Activated naive CD4-positive, alpha-beta T cell treated with anti-CD3 and anti-CD28 coated beads, Interleukin-2, amount 10 ng/mL, durations not matched to agents 5 hours and 36 hours (primary cell): ENCODE results near the gene ACOX1. TPM values are rescaled to one million over a fixed set of nuclear protein-coding genes. Genes with fewer than 3 reads are reported as not detected.

Experiments
- total RNA-seq, 2 experiments: library from RNA; stranded (reverse); gene quantifications; one replicate each; pipeline ENCODE4 v1.2.3, GENCODE V29; 2021

Gene ACOX1
- total RNA-seq, result 10 to 100 TPM; 23.8 to 26.4 TPM

DNA sequence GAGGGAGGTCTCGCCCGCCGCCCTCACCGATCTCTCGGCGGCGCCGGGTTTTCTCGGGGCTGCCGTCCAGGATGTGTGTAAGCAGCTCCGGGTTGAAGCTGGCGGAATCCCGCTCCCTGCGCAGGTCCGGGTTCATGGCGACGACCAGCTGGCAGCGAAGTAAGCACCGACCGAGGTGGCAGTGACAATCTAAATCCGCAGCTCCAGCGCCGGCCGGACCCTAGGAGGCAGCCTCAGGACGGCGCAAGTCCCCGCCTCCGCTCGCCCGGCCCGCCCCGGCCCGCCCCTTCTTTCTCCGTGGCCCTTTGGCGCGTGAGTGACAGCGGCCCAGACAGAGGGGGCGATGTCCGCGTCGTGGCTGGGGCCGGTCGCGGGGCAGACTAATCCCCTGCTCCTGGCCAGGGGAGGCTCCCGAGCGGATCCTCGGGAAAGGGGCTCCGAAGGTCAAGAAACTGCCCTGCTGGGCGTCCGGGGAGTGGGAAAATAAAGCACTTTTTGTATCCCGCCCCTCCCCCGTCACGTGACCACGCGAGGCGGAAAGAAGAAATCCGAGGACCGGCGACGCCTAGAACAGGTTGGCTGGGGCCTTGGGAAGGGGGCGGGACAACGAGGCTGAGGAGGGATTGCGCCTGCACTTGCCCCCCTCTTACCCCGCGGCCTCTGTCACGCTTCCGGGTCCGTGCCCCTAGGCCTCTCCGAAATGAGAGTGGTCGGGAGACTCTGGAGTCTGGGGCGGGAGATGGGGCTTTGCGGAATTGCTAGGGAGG, at the start of gene ACOX1, which contains the start of gene TEN1:
ACOX1 (minus strand) TSS at position 229 of the 767 bp plus-strand sequence; CDS start at position 136, 93 bp downstream.
TEN1 (plus strand) TSS at position 303 of the 767 bp plus-strand sequence. CDS start 6,953 bp downstream, outside the sequence.

DNA sequence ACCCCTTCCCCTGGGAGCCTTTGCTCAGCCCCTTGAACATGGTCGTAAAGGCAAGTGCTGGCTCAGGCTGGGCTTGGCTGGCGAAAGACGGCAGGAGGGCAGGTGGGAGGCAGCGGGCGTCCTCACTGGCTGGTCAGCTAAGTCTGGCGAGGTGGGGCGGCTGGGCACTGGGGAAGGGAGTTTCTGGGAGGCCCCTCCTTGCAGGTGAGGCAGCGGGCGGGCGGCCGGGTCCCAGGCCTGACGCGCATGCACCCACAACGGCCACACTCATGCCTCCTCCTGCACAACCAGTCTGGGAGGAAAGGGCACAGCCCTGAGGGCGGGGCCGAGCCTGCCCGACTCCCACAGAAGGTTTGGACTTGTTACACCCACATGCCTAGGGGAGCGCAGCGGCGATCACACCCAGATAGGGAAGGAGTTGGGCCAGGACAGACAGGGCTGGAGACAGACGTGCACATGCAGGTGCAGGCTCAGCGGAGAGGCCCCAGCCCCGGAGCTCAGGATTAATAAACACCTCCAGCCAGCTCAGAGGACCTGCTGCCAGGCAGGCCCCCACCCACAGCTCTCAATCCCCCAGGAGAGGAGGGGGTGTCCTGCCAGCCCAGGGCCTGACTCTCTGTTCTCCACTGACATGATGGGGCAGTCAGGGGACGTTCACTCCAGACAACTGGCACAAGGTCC, 48.3 kb upstream of the ACOX1 start, which contains the start of gene EVPL:
EVPL (minus strand) TSS at position 148 of the 681 bp plus-strand sequence; CDS start at position 40, 108 bp downstream.

GRCh38 chr17:76000755-76001521, 22.0 kb upstream of the ACOX1 start, which contains the start of gene CDK3:
Gene CDK3, plus strand, starts transcription at chr17:76000855. Its CDS starts 571 bp downstream, at chr17:76001426.

GRCh38 chr17:75940727-75941441, 38.1 kb downstream of the ACOX1 start, which contains the start of gene FBF1:
Gene FBF1, minus strand, starts transcription at chr17:75941042. Its CDS starts 2,893 bp downstream, at chr17:75938149.

DNA sequence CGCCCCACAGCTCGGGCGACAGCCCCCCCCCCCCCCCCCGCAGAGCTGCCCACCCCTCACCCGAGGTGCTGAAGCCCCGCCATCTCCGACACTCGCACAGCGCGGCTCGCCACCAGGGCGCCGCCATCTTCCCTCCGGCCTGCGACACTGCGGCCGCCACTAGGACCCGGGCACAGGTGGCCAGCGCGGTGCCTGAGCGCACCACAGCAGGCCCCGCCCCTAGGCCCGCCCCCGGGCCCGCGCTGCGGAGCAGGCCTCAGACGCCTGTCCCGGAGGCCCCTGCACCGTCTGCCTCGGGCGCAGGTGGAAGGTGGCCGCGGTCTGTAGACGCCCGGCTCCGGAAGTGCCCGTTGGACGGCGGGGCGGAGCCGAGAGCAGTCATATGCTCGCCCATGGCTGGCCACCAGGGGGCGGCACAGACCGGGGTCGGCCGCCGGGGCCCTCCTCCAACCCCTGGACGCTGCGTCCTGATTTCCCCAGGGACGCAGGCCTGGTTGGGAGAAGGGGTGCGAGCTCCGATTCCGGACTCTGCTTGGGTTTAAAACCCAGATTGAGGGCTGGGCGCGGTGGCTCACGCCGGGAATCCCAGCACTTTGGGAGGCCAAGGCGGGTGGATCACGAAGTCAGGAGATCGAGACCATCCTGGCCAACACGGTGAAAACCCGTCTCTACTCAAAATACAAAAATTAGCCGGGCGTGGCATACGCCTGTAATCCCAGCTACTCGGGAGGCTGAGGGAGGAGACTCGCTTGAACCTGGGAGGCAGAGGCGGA, 74.0 kb downstream of the ACOX1 start, which contains the start of gene MRPL38:
MRPL38 (minus strand) TSS at position 136 of the 773 bp plus-strand sequence; CDS start at position 127, 9 bp downstream.

GRCh38 chr17:75896415-75897159, 82.4 kb downstream of the ACOX1 start, which contains the start of gene TRIM65:
Gene TRIM65, minus strand, starts transcription at chr17:75896951. Its CDS starts 14 bp downstream, at chr17:75896937.

Other genes starting within 250 kb of the ACOX1 start
- gene GALK1, start 214.0 kb downstream of the ACOX1 start, total RNA-seq, result 10 to 100 TPM; 32.4 to 36.0 TPM
- 10 to 100 TPM; 24.7 to 29.8 TPM for gene UNK, start 194.4 kb downstream of the ACOX1 start, total RNA-seq
- gene UNC13D, start 134.8 kb downstream of the ACOX1 start, total RNA-seq, result 100 to 1,000 TPM; 170 to 185 TPM
- 10 to 100 TPM; 84.7 to 87.8 TPM for gene WBP2, start 123.8 kb downstream of the ACOX1 start, total RNA-seq
- gene TRIM47, start 100.6 kb downstream of the ACOX1 start, total RNA-seq, result 10 to 100 TPM; 26.7 to 33.0 TPM
- gene TRIM65, start 82.2 kb downstream of the ACOX1 start, total RNA-seq, result 10 to 100 TPM; 29.1 to 30.9 TPM
- gene MRPL38, start 74.3 kb downstream of the ACOX1 start, total RNA-seq, result 10 to 100 TPM; 86.9 to 87.8 TPM
- gene FBF1, start 38.1 kb downstream of the ACOX1 start, total RNA-seq, result 10 to 100 TPM; 15.9 to 20.2 TPM
- 10 to 100 TPM; 18.1 to 20.2 TPM for gene TEN1, start 74 bp upstream of the ACOX1 start, total RNA-seq
- 1 to 10 TPM; 5.5 to 6.9 TPM for gene CDK3, start 21.7 kb upstream of the ACOX1 start, total RNA-seq
- under 1 TPM; 0.14 to 0.18 TPM for gene EVPL, start 48.1 kb upstream of the ACOX1 start, total RNA-seq
- 10 to 100 TPM; 80.3 to 83.5 TPM for gene SRP68, start 93.4 kb upstream of the ACOX1 start, total RNA-seq
- gene GALR2, start 95.6 kb upstream of the ACOX1 start, total RNA-seq, result under 1 TPM in 1 of 2 experiments, not detected in 1; 0.15 TPM
- gene ZACN, start 100.0 kb upstream of the ACOX1 start, total RNA-seq, result under 1 TPM; 0.14 to 0.15 TPM
- 100 to 1,000 TPM; 131 TPM for gene EXOC7, start 124.6 kb upstream of the ACOX1 start, total RNA-seq
- 1 to 10 TPM; 1.6 to 1.9 TPM for gene FOXJ1, start 162.1 kb upstream of the ACOX1 start, total RNA-seq